D341Med (cell line): ENCODE results near the gene GOT1.

Experiments used
- DNase-seq: peaks from one replicate; pipeline ENCODE4 v3.0.0; 2012; ENCODE audit warnings: low spot score

GOT1 gene

GRCh38 chr10:99358101-99358500, 72.3 kb downstream of the GOT1 start:
- DNase-seq, result no peak

- DNase-seq, result no peak
These were observed 72.7 kb downstream of the GOT1 start for GRCh38 chr10:99357691-99358090.

- DNase-seq, result no peak
These were observed 77.2 kb downstream of the GOT1 start for GRCh38 chr10:99353182-99353581.

GRCh38 chr10:99347672-99348071, 82.8 kb downstream of the GOT1 start:
- DNase-seq, result no peak
